Activated naive CD4-positive, alpha-beta T cell treated with anti-CD3 and anti-CD28 coated beads for 36 hours (primary cell): ENCODE results near the gene DNAH6. TPM values are rescaled to one million over a fixed set of nuclear protein-coding genes. Genes with fewer than 3 reads are reported as not detected.
A peak's percentile ranks its signal among the peaks of the same experiment; 100 is the strongest.
"Not testable (repeated sequence)": the region's sequence is repeated elsewhere in the genome, so short reads cannot be mapped to it uniquely, and the experiment has no call there.

Experiments used
- CTCF ChIA-PET: fragments of 350-600 bp; sonication (Branson Sonifier 250); formaldehyde crosslinking; loops from one replicate; lab custom pipeline; 2021; ENCODE audit warnings: antibody characterized with exemption; lab: Charles Lee
- DNase-seq: peaks from one replicate; pipeline ENCODE4 v3.0.0-alpha.2; 2020
- H3K27ac Mint-ChIP-seq: one replicate; pipeline ENCODE4 v1.8.0; 2021; ENCODE audit warnings: mild to moderate bottlenecking, mixed read lengths
- H3K27me3 Mint-ChIP-seq: one replicate; pipeline ENCODE4 v1.8.0; 2021; ENCODE audit warnings: low read depth, mixed read lengths
- H3K36me3 Mint-ChIP-seq: one replicate; pipeline ENCODE4 v1.8.0; 2021; ENCODE audit warnings: low read depth, mixed read lengths
- H3K4me1 Mint-ChIP-seq: one replicate; pipeline ENCODE4 v1.8.0; 2021; ENCODE audit warnings: low read depth, mixed read lengths
- H3K4me3 Mint-ChIP-seq: one replicate; pipeline ENCODE4 v1.8.0; 2021; ENCODE audit warnings: mild to moderate bottlenecking, moderate library complexity, mixed read lengths
- H3K9me3 Mint-ChIP-seq: one replicate; pipeline ENCODE4 v1.8.0; 2021; ENCODE audit warnings: mixed read lengths
- intact Hi-C: fragments of 100-400 bp; cut with micrococcal nuclease; formaldehyde crosslinking; loops from one replicate; pipeline ENCODE4 v1.15.1; 2023
- total RNA-seq, 2 experiments: library from RNA; stranded (reverse); gene quantifications; one replicate each; pipeline ENCODE4 v1.2.3, GENCODE V29; 2021

The DNAH6 gene
- total RNA-seq, 2 experiments from 2014 or later = 0.07 to 0.62 TPM

- CTCF ChIA-PET = interaction anchor here (1.0 kb wide), 1 partner anchor 63 kb away, joined by 3 read pairs; no protein-coding TSS in a partner anchor
- H3K27ac Mint-ChIP-seq, intact Hi-C loops, H3K9me3 Mint-ChIP-seq, H3K4me3 Mint-ChIP-seq, H3K27me3 Mint-ChIP-seq, DNase-seq, H3K4me1 Mint-ChIP-seq, H3K36me3 Mint-ChIP-seq: not testable (repeated sequence)
Observed at GRCh38 chr2:84551526-84551925, 35.2 kb downstream of the DNAH6 start.

- intact Hi-C loops = no loop called here
- no peak overlapping the region for H3K27ac Mint-ChIP-seq
- no peak overlapping the region for H3K4me3 Mint-ChIP-seq
- CTCF ChIA-PET = no interaction called here
- no peaks in the 10 kb centered on the region for H3K4me1 Mint-ChIP-seq
- peaks cover 8% of the 10 kb centered on the region for H3K9me3 Mint-ChIP-seq
- DNase-seq = peak; percentile 43
- H3K27me3 Mint-ChIP-seq = no peaks in the 10 kb centered on the region
- H3K36me3 Mint-ChIP-seq = peaks cover 3% of the 10 kb centered on the region
Observed at GRCh38 chr2:84556190-84556589, 39.9 kb downstream of the DNAH6 start.

GRCh38 chr2:84559838-84560237 is 43.5 kb downstream of the DNAH6 start:
- H3K4me3 Mint-ChIP-seq = no peak overlapping the region
- no peaks in the 10 kb centered on the region for H3K4me1 Mint-ChIP-seq
- no peak for DNase-seq
- no peak overlapping the region for H3K27ac Mint-ChIP-seq
- H3K27me3 Mint-ChIP-seq = no peaks in the 10 kb centered on the region
- CTCF ChIA-PET = no interaction called here
- intact Hi-C loops = no loop called here
- H3K36me3 Mint-ChIP-seq = peaks cover 3% of the 10 kb centered on the region
- H3K9me3 Mint-ChIP-seq = peaks cover 11% of the 10 kb centered on the region

GRCh38 chr2:84579661-84580060 is 63.4 kb downstream of the DNAH6 start:
- Mint-ChIP-seq H3K4me3 (no peak overlapping the region), H3K9me3 (no peaks in the 10 kb centered on the region), H3K4me1 (peaks cover 14% of the 10 kb centered on the region), H3K27ac (no peak overlapping the region), H3K27me3 (no peaks in the 10 kb centered on the region), H3K36me3 (no peaks in the 10 kb centered on the region)
- CTCF ChIA-PET = no interaction called here
- no peak for DNase-seq
- intact Hi-C loops = no loop called here

GRCh38 chr2:84603911-84604310 is 87.6 kb downstream of the DNAH6 start:
- no peak for DNase-seq
- Mint-ChIP-seq H3K4me1 (no peaks in the 10 kb centered on the region), H3K27ac (no peak overlapping the region), H3K4me3 (no peak overlapping the region), H3K9me3 (peaks cover 13% of the 10 kb centered on the region), H3K27me3 (no peaks in the 10 kb centered on the region), H3K36me3 (peaks cover 1% of the 10 kb centered on the region)
- intact Hi-C loops = no loop called here
- CTCF ChIA-PET = no interaction called here

GRCh38 chr2:84613082-84613481 is 96.8 kb downstream of the DNAH6 start:
- no peaks in the 10 kb centered on the region for H3K36me3 Mint-ChIP-seq
- peaks cover 16% of the 10 kb centered on the region for H3K9me3 Mint-ChIP-seq
- H3K27me3 Mint-ChIP-seq = no peaks in the 10 kb centered on the region
- CTCF ChIA-PET = no interaction called here
- no peak for DNase-seq
- no peak overlapping the region for H3K4me3 Mint-ChIP-seq
- intact Hi-C loops = no loop called here
- H3K27ac Mint-ChIP-seq = no peak overlapping the region
- peaks cover 3% of the 10 kb centered on the region for H3K4me1 Mint-ChIP-seq

- no peak overlapping the region for H3K27ac Mint-ChIP-seq
- DNase-seq = no peak
- H3K4me1 Mint-ChIP-seq = peaks cover 3% of the 10 kb centered on the region
- peaks cover 4% of the 10 kb centered on the region for H3K9me3 Mint-ChIP-seq
- no peaks in the 10 kb centered on the region for H3K27me3 Mint-ChIP-seq
- H3K36me3 Mint-ChIP-seq = no peaks in the 10 kb centered on the region
- intact Hi-C loops = loop anchor here (5.0 kb wide), 1 partner anchor 83 kb away; no protein-coding TSS in a partner anchor
- H3K4me3 Mint-ChIP-seq = no peak overlapping the region
- CTCF ChIA-PET = no interaction called here
Observed at GRCh38 chr2:84619794-84620371, 103.6 kb downstream of the DNAH6 start.

- Mint-ChIP-seq H3K36me3 (no peaks in the 10 kb centered on the region), H3K27ac (no peak overlapping the region), H3K9me3 (no peaks in the 10 kb centered on the region), H3K4me1 (peaks cover 12% of the 10 kb centered on the region), H3K4me3 (no peak overlapping the region), H3K27me3 (no peaks in the 10 kb centered on the region)
- CTCF ChIA-PET = no interaction called here
- DNase-seq = no peak
- intact Hi-C loops = no loop called here
Observed at GRCh38 chr2:84628486-84628885, 112.2 kb downstream of the DNAH6 start.

GRCh38 chr2:84629550-84629949 is 113.3 kb downstream of the DNAH6 start:
- Mint-ChIP-seq H3K27me3 (no peaks in the 10 kb centered on the region), H3K4me1 (peaks cover 12% of the 10 kb centered on the region), H3K4me3 (no peak overlapping the region), H3K36me3 (no peaks in the 10 kb centered on the region), H3K9me3 (no peaks in the 10 kb centered on the region), H3K27ac (no peak overlapping the region)
- intact Hi-C loops = no loop called here
- no peak for DNase-seq
- CTCF ChIA-PET = interaction anchor here (0.6 to 2.9 kb wide), 4 partner anchors 104 to 637 kb away, joined by 3 to 19 read pairs (median 4); no protein-coding TSS in a partner anchor

GRCh38 chr2:84631047-84631446 is 114.7 kb downstream of the DNAH6 start:
- no peaks in the 10 kb centered on the region for H3K9me3 Mint-ChIP-seq
- H3K4me3 Mint-ChIP-seq = no peak overlapping the region
- peaks cover 12% of the 10 kb centered on the region for H3K4me1 Mint-ChIP-seq
- intact Hi-C loops = loop anchor here (1.0 to 10.0 kb wide), 7 partner anchors 105 to 654 kb away; partner anchors contain the start of gene TRABD2A
- CTCF ChIA-PET = interaction anchor here (0.6 to 2.9 kb wide), 6 partner anchors 13 to 171 kb away, joined by 3 to 19 read pairs (median 6); no protein-coding TSS in a partner anchor
- H3K36me3 Mint-ChIP-seq = no peaks in the 10 kb centered on the region
- H3K27ac Mint-ChIP-seq = no peak overlapping the region
- no peak for DNase-seq
- no peaks in the 10 kb centered on the region for H3K27me3 Mint-ChIP-seq

GRCh38 chr2:84631985-84632384 is 115.7 kb downstream of the DNAH6 start:
- Mint-ChIP-seq H3K4me3 (no peak overlapping the region), H3K4me1 (peaks cover 12% of the 10 kb centered on the region), H3K9me3 (no peaks in the 10 kb centered on the region), H3K36me3 (no peaks in the 10 kb centered on the region), H3K27me3 (no peaks in the 10 kb centered on the region), H3K27ac (no peak overlapping the region)
- intact Hi-C loops = loop anchor here (1.0 to 10.0 kb wide), 7 partner anchors 106 to 653 kb away; partner anchors contain the start of gene TRABD2A
- CTCF ChIA-PET = interaction anchor here (0.5 to 2.9 kb wide), 6 partner anchors 12 to 250 kb away, joined by 3 to 19 read pairs (median 6); no protein-coding TSS in a partner anchor
- no peak for DNase-seq

GRCh38 chr2:84636080-84636971 is 120.0 kb downstream of the DNAH6 start:
- H3K9me3 Mint-ChIP-seq = peaks cover 6% of the 10 kb centered on the region
- CTCF ChIA-PET = interaction anchor here (0.5 kb wide), 1 partner anchor 34 kb away, joined by 3 read pairs; no protein-coding TSS in a partner anchor
- no peak overlapping the region for H3K27ac Mint-ChIP-seq
- intact Hi-C loops = loop anchor here (10.0 kb wide), 2 partner anchors 612 to 648 kb away; no protein-coding TSS in a partner anchor
- H3K4me1 Mint-ChIP-seq = peaks cover 7% of the 10 kb centered on the region
- DNase-seq = no peak
- H3K36me3 Mint-ChIP-seq = no peaks in the 10 kb centered on the region
- H3K4me3 Mint-ChIP-seq = no peak overlapping the region
- H3K27me3 Mint-ChIP-seq = no peaks in the 10 kb centered on the region
